GM12801 (cell line): Measurements from ENCODE around the gene ENPP6.

Experiments used
- CTCF ChIP-seq: IDR thresholded peaks from one replicate; pipeline ENCODE4 v1.5.1; 2011; ENCODE audit warnings: control low read depth; ENCODE audit not compliant: insufficient read length; ENCODE audit errors: extremely low read depth

Gene ENPP6

GRCh38 chr4:184217634-184218033, at the start of gene ENPP6:
Gene ENPP6 (minus strand): TSS chr4:184217873. CDS start chr4:184217819, 54 bp downstream.
- no peak for TF ChIP-seq CTCF

- no peak for TF ChIP-seq CTCF
These were observed 49.5 kb upstream of the ENPP6 start for GRCh38 chr4:184267206-184267608.

- TF ChIP-seq CTCF = no peak
These were observed 48.1 kb upstream of the ENPP6 start for GRCh38 chr4:184265546-184266351.

GRCh38 chr4:184263910-184264732, 46.4 kb upstream of the ENPP6 start:
- TF ChIP-seq CTCF = no peak

GRCh38 chr4:184263461-184263860, 45.8 kb upstream of the ENPP6 start:
- no peak for TF ChIP-seq CTCF

- TF ChIP-seq CTCF = no peak
These were observed 45.2 kb upstream of the ENPP6 start for GRCh38 chr4:184262901-184263300.

- no peak for TF ChIP-seq CTCF
These were observed 43.6 kb upstream of the ENPP6 start for GRCh38 chr4:184261246-184261645.
